ENCODE data around the gene DMD.

- TF ChIP-seq CTCF (conservative IDR thresholded peaks at IDR 0.05 in 1 of 2, IDR thresholded peaks at IDR 0.05 in 1 of 2; ENCODE audit: low read depth in 1 of 2, low read length in 2 of 2) (no peak), EZH2 (IDR thresholded peaks at IDR 0.05; ENCODE audit: low read length, missing control alignments) (no peak)
Measured at GRCh38 chrX:31836479-31836878, 1374.9 kb downstream of the DMD start.
